SKM-1 (cell line): ENCODE measurements around the gene STRN4.
"Not testable (repeated sequence)": the region's sequence is repeated elsewhere in the genome, so short reads cannot be mapped to it uniquely, and the experiment has no call there.

Experiments used
- DNase-seq: peaks from one replicate; lab custom pipeline; 2025; ENCODE audit not compliant: unreplicated experiment; lab: John Stamatoyannopoulos, UW

STRN4 gene

GRCh38 chr19:46746281-46747057 lies at the start of gene STRN4:
STRN4 (minus strand) TSS chr19:46746450; CDS start chr19:46746430, 20 bp downstream.
- DNase-seq, result no peak

- peak; percentile 2 for DNase-seq
Observed at GRCh38 chr19:46791944-46792343, 45.7 kb upstream of the STRN4 start.

- no peak for DNase-seq
Observed at GRCh38 chr19:46789371-46789770, 43.1 kb upstream of the STRN4 start.

GRCh38 chr19:46788968-46789338 lies 42.7 kb upstream of the STRN4 start:
- DNase-seq, result no peak

- DNase-seq, result peak; percentile 85
Observed at GRCh38 chr19:46788262-46788967, 42.2 kb upstream of the STRN4 start, which contains the start of gene SLC1A5. SLC1A5 (minus strand) TSS chr19:46788594; CDS start chr19:46787965, 629 bp downstream.

- no peak for DNase-seq
Observed at GRCh38 chr19:46787331-46788261, 41.3 kb upstream of the STRN4 start.

- DNase-seq, result no peak
Observed at GRCh38 chr19:46787040-46787330, 40.7 kb upstream of the STRN4 start.

GRCh38 chr19:46786236-46787039 lies 40.2 kb upstream of the STRN4 start:
- peak; percentile 50 for DNase-seq

- DNase-seq, result no peak
Observed at GRCh38 chr19:46785980-46786235, 39.7 kb upstream of the STRN4 start.

- DNase-seq, result no peak
Observed at GRCh38 chr19:46785054-46785979, 39.1 kb upstream of the STRN4 start.

GRCh38 chr19:46784262-46785053 lies 38.2 kb upstream of the STRN4 start:
- peak; percentile 29 for DNase-seq

GRCh38 chr19:46783670-46784069 lies 37.4 kb upstream of the STRN4 start:
- DNase-seq, result no peak

GRCh38 chr19:46782355-46783019 lies 36.2 kb upstream of the STRN4 start:
- DNase-seq, result no peak

- not testable (repeated sequence) for DNase-seq
Observed at GRCh38 chr19:46777956-46778645, 31.9 kb upstream of the STRN4 start.

- no peak for DNase-seq
Observed at GRCh38 chr19:46776927-46777911, 31.0 kb upstream of the STRN4 start.

- no peak for DNase-seq
Observed at GRCh38 chr19:46775642-46776258, 29.5 kb upstream of the STRN4 start.
